H9 (cell line): Measurements from ENCODE around the gene FBLN2. TPM values are rescaled to one million over a fixed set of nuclear protein-coding genes. Genes with fewer than 3 reads are reported as not detected.

ENCODE experiments used
- DNase-seq: peaks from one replicate; pipeline ENCODE4 v3.0.0-alpha.2; 2017
- H2AFZ ChIP-seq: one replicate; pipeline ENCODE4 v1.6.1; 2013; ENCODE audit warnings: mild to moderate bottlenecking, low read length, control low read depth, moderate library complexity
- H2AK5ac ChIP-seq: 2 replicates; pipeline ENCODE4 v1.6.1; 2013; ENCODE audit warnings: low read length, control low read depth, mixed read lengths; ENCODE audit not compliant: insufficient read length
- H2BK120ac ChIP-seq: one replicate; pipeline ENCODE4 v1.6.1; 2013; ENCODE audit warnings: low read depth, mild to moderate bottlenecking, low read length, control low read depth, inconsistent platforms; ENCODE audit not compliant: poor library complexity, severe bottlenecking
- H2BK12ac ChIP-seq: 2 replicates; pipeline ENCODE4 v1.6.1; 2013; ENCODE audit warnings: low read length, control low read depth, mixed read lengths, low read depth; ENCODE audit not compliant: insufficient read length
- H2BK15ac ChIP-seq: 2 replicates; pipeline ENCODE4 v1.6.1; 2013; ENCODE audit warnings: low read depth, low read length, control low read depth
- H2BK20ac ChIP-seq: one replicate; pipeline ENCODE4 v1.6.1; 2013; ENCODE audit warnings: low read depth, mild to moderate bottlenecking, low read length, control low read depth, inconsistent platforms; ENCODE audit not compliant: poor library complexity, severe bottlenecking
- H2BK5ac ChIP-seq: 2 replicates; pipeline ENCODE4 v1.6.1; 2013; ENCODE audit warnings: low read length, control low read depth, mixed read lengths; ENCODE audit not compliant: insufficient read length
- H3K14ac ChIP-seq: 2 replicates; pipeline ENCODE4 v1.6.1; 2013; ENCODE audit warnings: low read length, control low read depth; ENCODE audit not compliant: insufficient read depth
- H3K18ac ChIP-seq: 2 replicates; pipeline ENCODE4 v1.6.1; 2013; ENCODE audit warnings: low read depth, mild to moderate bottlenecking, mixed read lengths, low read length, control low read depth; ENCODE audit not compliant: insufficient read length
- H3K23ac ChIP-seq: 2 replicates; pipeline ENCODE4 v1.6.1; 2013; ENCODE audit warnings: low read length, control low read depth, mixed read lengths, low read depth; ENCODE audit not compliant: insufficient read length
- H3K23me2 ChIP-seq: 2 replicates; pipeline ENCODE4 v1.6.1; 2013; ENCODE audit warnings: low read depth, mild to moderate bottlenecking, mixed read lengths, low read length, control low read depth; ENCODE audit not compliant: insufficient read length, poor library complexity, severe bottlenecking
- H3K27ac ChIP-seq: 2 replicates; pipeline ENCODE4 v1.5.1; 2013; ENCODE audit warnings: low read length, control low read depth, mixed read lengths, low read depth; ENCODE audit not compliant: insufficient read length
- H3K27me3 ChIP-seq: 2 replicates; pipeline ENCODE4 v1.6.1; 2013; ENCODE audit warnings: low read length, control low read depth, inconsistent platforms; ENCODE audit not compliant: insufficient read depth
- H3K4ac ChIP-seq: 2 replicates; pipeline ENCODE4 v1.6.1; 2013; ENCODE audit warnings: low read depth, mild to moderate bottlenecking, control low read depth, inconsistent platforms, low read length, moderate library complexity
- H3K4me1 ChIP-seq: 2 replicates; pipeline ENCODE4 v1.6.1; 2013; ENCODE audit warnings: low read length, control low read depth, inconsistent platforms; ENCODE audit not compliant: insufficient read depth
- H3K4me2 ChIP-seq: 2 replicates; pipeline ENCODE4 v1.6.1; 2013; ENCODE audit warnings: low read length, control low read depth, mixed read lengths; ENCODE audit not compliant: insufficient read length, insufficient read depth
- H3K56ac ChIP-seq: 2 replicates; pipeline ENCODE4 v1.6.1; 2013; ENCODE audit warnings: low read depth, mild to moderate bottlenecking, mixed read lengths, low read length, control low read depth; ENCODE audit not compliant: insufficient read length
- H3K79me1 ChIP-seq: 2 replicates; pipeline ENCODE4 v1.6.1; 2013; ENCODE audit warnings: low read depth, mild to moderate bottlenecking, moderate library complexity, low read length, control low read depth, inconsistent platforms; ENCODE audit not compliant: insufficient read depth, poor library complexity, severe bottlenecking
- H3K79me2 ChIP-seq: 2 replicates; pipeline ENCODE4 v1.6.1; 2013; ENCODE audit warnings: low read length, control low read depth, inconsistent platforms; ENCODE audit not compliant: insufficient read depth
- H3K9ac ChIP-seq: 2 replicates; pipeline ENCODE4 v1.6.1; 2013; ENCODE audit warnings: low read length, control low read depth, mixed read lengths; ENCODE audit not compliant: insufficient read length; ENCODE audit errors: extremely low read depth
- H3K9me3 ChIP-seq: one replicate; pipeline ENCODE4 v1.6.1; 2013; ENCODE audit warnings: low read depth, low read length, inconsistent platforms; ENCODE audit not compliant: control insufficient read depth
- H3T11ph ChIP-seq: one replicate; pipeline ENCODE4 v1.6.1; 2013; ENCODE audit warnings: mild to moderate bottlenecking, low read length, control low read depth, inconsistent platforms
- H4K20me1 ChIP-seq: one replicate; pipeline ENCODE4 v1.6.1; 2013; ENCODE audit not compliant: control insufficient read depth, insufficient read length, insufficient read depth
- H4K5ac ChIP-seq: 2 replicates; pipeline ENCODE4 v1.6.1; 2013; ENCODE audit warnings: low read depth, mild to moderate bottlenecking, mixed read lengths, low read length, control low read depth; ENCODE audit not compliant: insufficient read length
- H4K8ac ChIP-seq: replicated peaks from 2 replicates; pipeline ENCODE4 v1.6.1; 2013; ENCODE audit warnings: low read length, control low read depth, mixed read lengths, low read depth; ENCODE audit not compliant: insufficient read length
- H4K91ac ChIP-seq: 2 replicates; pipeline ENCODE4 v1.6.1; 2013; ENCODE audit warnings: low read depth, mild to moderate bottlenecking, moderate library complexity, mixed read lengths, low read length, control low read depth; ENCODE audit not compliant: insufficient read length
- H3K27ac Mint-ChIP-seq, 3 experiments: 2 replicates in 2 of 3; 3 replicates in 1 of 3; pipeline ENCODE4 v1.8.0; 2020 to 2021; ENCODE audit warnings: mixed read lengths in 3 of 3, mild to moderate bottlenecking in 1 of 3, moderate library complexity in 1 of 3
- H3K27me3 Mint-ChIP-seq: 2 replicates; pipeline ENCODE4 v1.8.0; 2021; ENCODE audit warnings: low read depth, mild to moderate bottlenecking, moderate library complexity, mixed read lengths
- H3K36me3 Mint-ChIP-seq, 3 experiments: 2 replicates in 2 of 3; 3 replicates in 1 of 3; pipeline ENCODE4 v1.8.0; 2020 to 2021; ENCODE audit warnings: low read depth in 3 of 3, mixed read lengths in 3 of 3; ENCODE audit not compliant: insufficient read depth in 1 of 3
- H3K4me1 Mint-ChIP-seq, 2 experiments: 2 replicates each; pipeline ENCODE4 v1.8.0; 2020; ENCODE audit warnings: mixed read lengths in 2 of 2
- H3K4me3 Mint-ChIP-seq, 2 experiments: 2 replicates in 1 of 2; 3 replicates in 1 of 2; pipeline ENCODE4 v1.8.0; 2020 to 2021; ENCODE audit warnings: mild to moderate bottlenecking in 2 of 2, mixed read lengths in 2 of 2, moderate library complexity in 1 of 2
- H3K9me3 Mint-ChIP-seq, 2 experiments: 2 replicates in 1 of 2; 3 replicates in 1 of 2; pipeline ENCODE4 v1.8.0; 2020; ENCODE audit warnings: mild to moderate bottlenecking in 2 of 2, mixed read lengths in 2 of 2, moderate library complexity in 1 of 2
- CTCF ChIP-seq: fragments of 200-600 bp; sonication (generic); conservative IDR thresholded peaks from 3 replicates; pipeline ENCODE4 v1.8.0; 2021; ENCODE audit warnings: antibody characterized with exemption, mild to moderate bottlenecking
- WGBS: extraction: QIAGEN DNeasy Blood & Tissue Kit; methylation state at CpG from one replicate; pipeline ENCODE4 v1.1.7; 2013; ENCODE audit warnings: missing lambda C conversion rate, low lambda C conversion rate, mixed read lengths; ENCODE audit not compliant: insufficient read length; ENCODE audit errors: extremely low coverage; 5-methylcytosine and 5-hydroxymethylcytosine counted together
- total RNA-seq: library from RNA; stranded (reverse); gene quantifications from 2 replicates; pipeline ENCODE4 v1.2.1, GENCODE V29; 2021

The FBLN2 gene
- total RNA-seq, 1 experiment from 2014 or later = 11.8 TPM

DNA sequence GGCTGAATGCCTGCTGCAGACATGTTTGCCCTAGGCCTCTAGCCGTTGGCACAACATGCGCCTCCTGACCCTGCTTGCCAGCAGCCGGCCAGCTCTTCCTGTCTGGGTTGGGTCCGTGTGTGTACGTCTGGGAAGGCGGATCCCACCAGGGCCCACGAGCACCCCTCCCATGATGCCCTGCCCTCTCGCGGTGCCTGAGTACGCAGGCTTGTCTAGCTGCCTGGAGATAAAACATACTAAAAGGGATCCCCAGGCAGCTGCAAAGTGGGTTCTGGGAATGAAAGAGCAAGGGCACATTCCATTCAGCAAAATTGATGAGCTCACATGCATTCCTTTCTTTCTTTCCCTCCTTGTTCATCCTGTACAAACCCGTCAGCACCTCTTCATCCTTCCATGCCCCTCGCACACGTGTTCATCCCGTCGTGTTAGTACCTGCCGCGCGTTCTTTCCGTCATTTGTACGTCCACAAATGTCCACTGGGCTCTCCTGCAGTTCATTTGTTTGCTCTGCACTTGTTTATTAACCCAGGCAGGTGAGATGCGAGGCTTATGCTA is 74.3 kb downstream of the FBLN2 start:
- Histone ChIP-seq H3K79me1 (no peaks in the 10 kb centered on the region), H3K9me3 (no peaks in the 10 kb centered on the region), H3K18ac (no peak overlapping the region), H4K91ac (no peak overlapping the region), H3K79me2 (no peaks in the 10 kb centered on the region), H3K27me3 (no peaks in the 10 kb centered on the region), H3K23ac (no peak overlapping the region), H2BK12ac (no peak overlapping the region), H3K4me1 (no peaks in the 10 kb centered on the region), H3K9ac (no peak overlapping the region), H3K23me2 (no peaks in the 10 kb centered on the region), H2AK5ac (no peak overlapping the region), H4K5ac (no peak overlapping the region), H2BK20ac (no peak overlapping the region), H2BK15ac (no peak overlapping the region), H3K4me2 (no peak overlapping the region), H3T11ph (no peak overlapping the region), H3K14ac (no peak overlapping the region; the same call in 1 of the 2 replicates), H3K27ac (no peak overlapping the region), H4K8ac (no peak overlapping the region), H2BK5ac (no peak overlapping the region), H2AFZ (no peak overlapping the region), H4K20me1 (no peaks in the 10 kb centered on the region), H3K56ac (no peak overlapping the region), H3K4ac (no peak overlapping the region), H2BK120ac (no peak overlapping the region)
- TF ChIP-seq CTCF = no peak
- no peak overlapping the region; a peak in 2 of 7 replicates for H3K27ac Mint-ChIP-seq
- no peaks in the 10 kb centered on the region; the same call in 1 of the 2 replicates for H3K27me3 Mint-ChIP-seq
- WGBS = no CpG with 5 or more reads among the region's 21 CpGs
- DNase-seq = no peak
- no peaks in the 10 kb centered on the region for H3K36me3 Mint-ChIP-seq
- no peaks in the 10 kb centered on the region for H3K9me3 Mint-ChIP-seq
- H3K4me3 Mint-ChIP-seq = no peak overlapping the region; a peak in 1 of 5 replicates
- peaks cover 3 to 5% of the 10 kb centered on the region in 2 experiments; a peak in 3 of 4 replicates for H3K4me1 Mint-ChIP-seq
